DMS153 treated with DMSO at 0.1 percent for 48 hours (cell line): ENCODE data around the gene TFF3.
"Not testable (repeated sequence)": the region's sequence is repeated elsewhere in the genome, so short reads cannot be mapped to it uniquely, and the experiment has no call there.

Experiments
- DNase-seq: peaks from one replicate; lab custom pipeline; 2025; ENCODE audit not compliant: unreplicated experiment; lab: John Stamatoyannopoulos, UW

Gene TFF3

DNA sequence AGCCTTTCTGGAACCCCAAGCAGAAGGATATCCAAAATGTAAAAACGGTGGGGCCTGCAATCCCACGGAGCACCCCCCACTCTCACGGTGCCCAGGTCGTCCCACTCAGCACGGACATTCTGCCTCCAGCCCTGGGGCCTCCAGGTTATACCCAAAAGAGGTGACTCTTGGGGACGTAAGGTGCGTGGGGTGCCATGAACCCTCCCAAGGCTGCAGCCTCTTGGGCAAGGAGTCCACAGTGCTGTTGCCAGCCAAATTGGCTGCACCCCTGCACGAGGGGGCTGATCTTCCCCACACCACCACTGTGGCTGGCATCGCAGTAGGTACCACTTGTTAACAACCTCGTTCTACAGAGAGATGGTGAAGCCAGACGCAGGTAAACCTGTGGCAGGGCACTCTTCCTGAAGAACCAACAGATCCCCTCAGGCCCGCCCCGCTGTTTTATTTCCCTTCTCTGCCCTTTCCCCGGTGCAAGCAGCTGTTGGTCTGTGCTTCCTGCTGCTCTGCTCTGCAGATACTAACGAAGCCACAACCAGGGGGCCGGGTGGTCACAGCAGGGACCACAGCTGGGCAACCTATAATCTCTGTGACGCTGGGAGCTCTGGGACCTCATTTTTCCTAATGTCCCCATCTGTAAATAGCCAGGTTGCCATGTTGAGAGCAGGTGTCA lies 8.7 kb downstream of the TFF3 start:
- no peak for DNase-seq

DNA sequence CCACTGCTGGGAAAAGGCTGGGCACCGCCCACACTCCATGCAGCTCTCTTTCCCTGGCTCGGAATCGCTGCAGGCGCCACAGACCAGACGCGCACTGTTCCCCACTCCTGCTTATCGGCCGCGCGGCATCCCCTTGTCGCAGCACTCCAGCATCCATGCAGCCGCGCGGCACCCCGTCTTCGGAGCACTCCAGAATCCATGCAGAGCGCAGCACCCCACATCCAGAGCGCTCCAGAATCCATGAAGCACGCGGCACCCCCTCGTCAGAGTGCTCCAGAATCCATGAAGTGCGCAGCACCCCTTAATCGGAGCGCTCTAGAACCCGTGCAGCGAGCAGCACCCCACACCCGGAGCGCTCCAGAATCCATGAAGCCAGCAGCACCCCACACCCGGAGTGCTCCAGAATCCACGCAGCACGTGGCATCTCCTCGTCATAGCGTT lies 9.5 kb downstream of the TFF3 start:
- DNase-seq: no peak

DNA sequence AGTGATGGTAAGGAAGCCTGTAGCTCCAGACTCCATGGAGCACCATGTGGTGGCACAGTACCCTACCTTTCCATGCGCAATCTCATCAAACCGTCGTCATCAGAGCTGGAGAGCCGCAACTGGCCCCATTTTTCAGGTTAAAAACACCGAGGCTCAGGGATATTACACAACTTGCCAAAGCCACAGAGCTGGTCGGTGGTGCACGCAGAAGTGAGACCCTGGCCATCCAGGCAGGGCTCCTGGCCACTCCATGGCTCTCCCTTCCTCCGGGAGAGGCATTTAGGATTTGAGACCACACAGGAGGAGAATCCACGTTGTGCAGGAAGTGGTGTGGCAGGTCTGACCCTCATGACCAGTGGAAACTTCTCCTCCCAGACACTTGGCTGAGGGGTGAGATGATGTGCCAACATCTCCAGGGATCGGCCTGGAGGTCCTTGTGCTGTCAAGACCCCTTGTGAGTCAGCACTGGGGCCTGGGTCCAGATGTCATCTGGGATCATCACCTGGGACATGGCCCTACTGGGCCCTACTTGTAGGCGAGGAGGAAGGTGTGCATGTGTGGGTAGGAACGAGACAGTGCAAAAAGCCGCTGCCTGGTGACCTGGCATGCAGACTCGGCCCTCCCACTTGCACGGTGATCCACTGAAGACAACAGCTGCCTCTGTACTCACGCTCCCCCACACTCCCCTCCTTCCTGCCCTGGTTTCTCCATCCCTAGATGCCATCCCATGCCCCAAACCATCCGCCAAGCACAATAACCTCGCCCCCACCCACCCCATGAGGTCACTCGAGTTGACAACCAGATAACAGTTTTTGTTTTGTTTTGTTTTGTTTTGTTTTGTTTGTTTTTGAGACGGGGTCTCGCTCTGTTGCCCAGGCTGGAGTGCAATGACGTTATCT lies 10.4 kb downstream of the TFF3 start:
- no peak for DNase-seq

DNA sequence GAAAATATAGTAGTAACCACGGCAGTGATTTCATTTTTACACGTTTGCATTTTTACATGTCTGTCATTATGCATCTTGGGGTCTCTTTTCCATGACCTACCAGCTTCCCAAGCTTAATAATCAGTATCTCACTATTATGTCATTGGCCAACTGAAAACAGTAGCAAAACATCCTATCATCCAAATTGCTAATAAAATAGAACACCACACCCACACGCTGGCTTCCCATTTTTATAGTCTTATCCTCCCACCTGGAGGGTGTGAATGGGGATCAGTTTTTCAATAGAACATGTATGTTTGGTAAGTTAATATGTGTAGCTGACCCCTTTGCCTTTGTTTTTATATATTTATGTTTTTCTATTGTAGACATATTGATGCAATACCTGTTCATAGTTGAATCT lies 11.8 kb downstream of the TFF3 start:
- no peak for DNase-seq

DNA sequence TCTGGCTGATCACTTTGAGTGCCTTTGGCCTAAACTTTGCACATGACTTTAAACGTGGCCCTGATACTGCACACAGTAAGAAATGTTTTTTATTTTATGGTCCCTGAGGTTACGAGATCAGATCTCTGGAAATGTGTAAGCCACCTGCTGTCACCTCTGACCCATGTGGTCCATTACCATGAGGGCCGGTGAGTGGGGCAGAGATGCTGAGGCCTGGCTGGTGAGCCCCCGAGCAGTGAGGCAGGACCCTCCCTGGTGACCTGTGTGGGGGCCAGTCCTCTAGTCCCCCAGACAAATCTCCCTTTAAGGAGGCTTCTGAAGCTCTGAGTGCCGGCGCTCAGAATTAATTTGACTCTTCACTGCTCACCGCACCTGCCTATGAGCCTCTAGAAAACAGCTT lies 12.4 kb downstream of the TFF3 start:
- no peak for DNase-seq

DNA sequence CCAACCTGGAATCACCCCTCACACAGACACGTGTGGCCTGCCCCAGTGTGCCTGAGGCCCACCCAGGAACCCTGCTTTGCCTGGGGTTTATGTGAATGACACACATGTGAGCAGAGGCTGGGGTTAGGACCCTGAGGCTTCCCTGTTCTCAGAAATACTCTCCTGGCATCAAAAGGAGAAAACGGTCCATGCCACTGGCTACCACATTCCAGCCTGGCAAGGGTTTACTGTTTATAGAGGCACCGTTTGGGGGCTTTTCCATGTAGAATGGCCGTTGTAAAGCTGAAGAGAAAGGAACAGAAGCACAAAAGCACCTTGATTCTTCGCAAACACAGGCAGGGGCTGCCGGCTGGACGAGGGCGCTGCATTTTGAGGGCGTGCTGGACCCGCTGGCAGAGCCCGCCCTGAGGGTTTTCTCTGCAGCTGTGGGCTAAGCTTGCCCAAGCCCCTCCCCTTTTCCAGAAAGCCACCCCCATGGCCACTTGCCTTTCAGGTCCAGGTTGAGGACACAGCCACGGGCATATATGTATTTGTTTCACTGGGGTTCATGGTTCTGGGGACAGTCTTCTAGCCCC lies 13.0 kb downstream of the TFF3 start:
- DNase-seq: no peak

DNA sequence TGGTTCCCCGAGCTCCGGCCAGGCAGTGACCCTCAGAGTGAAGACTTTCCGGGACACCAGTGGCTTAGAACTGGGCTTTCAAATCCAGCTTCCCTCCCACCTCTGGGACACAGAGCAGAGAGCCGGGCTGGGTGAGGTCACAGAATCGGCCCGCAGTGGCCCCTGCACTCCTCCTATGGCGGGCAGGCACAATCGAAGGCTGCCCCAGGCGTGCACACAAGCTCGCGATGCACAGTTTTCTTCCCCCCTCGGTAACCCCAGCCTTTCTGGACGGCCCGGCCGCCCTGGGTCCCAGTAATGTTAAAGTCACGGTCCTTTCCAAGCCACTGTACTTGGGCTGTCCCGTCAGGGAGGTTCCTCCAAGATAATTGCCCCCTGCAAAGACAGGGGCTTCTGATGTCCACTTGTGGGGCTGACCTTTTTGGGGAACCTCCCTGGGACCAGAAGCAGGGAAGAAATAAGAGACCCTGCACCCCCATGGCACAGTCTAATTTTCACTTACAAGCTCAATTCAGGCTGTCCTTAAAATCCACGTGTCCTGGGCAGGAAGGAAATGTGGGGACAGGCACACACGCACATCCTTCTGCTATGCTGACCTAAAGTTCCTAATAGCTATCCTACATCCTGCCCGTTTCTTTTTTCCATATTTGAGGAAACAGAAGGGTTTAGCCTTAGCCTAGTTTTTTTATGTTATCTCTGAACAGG lies 13.7 kb downstream of the TFF3 start:
- DNase-seq: no peak

DNA sequence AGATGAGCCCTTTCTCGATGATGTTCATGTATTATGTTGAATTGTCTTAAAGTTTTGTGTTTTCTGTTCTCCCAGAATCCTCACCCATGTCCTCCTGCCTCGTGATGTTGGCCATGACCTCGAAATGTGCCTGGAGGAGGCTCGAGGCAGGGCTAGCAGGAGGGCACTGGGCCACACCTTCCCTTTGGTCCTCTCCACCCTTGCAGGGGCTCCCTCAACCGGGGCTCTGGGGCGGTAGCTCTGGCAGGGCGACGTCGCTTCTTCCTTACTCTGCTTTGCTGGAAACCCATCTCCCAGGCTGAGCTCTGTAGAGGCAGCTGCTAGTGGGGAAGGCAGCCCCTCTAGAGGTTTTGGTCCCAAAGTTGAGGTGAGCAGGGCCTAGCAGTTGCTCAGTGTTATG lies 14.3 kb downstream of the TFF3 start:
- no peak for DNase-seq

DNA sequence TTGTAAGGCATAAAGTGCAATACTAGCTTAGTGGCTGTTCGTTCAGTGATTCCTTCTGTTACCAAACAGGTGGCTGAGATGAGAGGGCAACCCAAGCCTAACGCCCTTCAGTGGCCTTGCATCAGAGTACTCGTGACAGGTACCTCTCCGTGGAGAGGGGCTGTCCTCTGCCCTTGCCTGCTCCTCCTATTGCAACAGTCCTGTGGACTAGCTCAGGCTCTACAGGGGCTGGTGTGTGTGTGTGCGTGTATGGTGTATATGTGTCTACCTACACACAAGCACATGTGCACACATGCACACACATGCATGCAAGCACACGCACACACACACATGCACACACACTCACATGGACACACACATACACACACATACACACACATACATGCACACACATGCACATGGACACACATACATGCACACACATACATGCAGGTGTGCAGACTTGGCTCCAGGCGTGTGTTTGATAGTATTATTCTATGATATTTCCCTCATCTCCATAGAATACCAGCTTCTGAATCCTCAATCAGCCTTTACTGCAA lies 15.1 kb downstream of the TFF3 start:
- no peak for DNase-seq

DNA sequence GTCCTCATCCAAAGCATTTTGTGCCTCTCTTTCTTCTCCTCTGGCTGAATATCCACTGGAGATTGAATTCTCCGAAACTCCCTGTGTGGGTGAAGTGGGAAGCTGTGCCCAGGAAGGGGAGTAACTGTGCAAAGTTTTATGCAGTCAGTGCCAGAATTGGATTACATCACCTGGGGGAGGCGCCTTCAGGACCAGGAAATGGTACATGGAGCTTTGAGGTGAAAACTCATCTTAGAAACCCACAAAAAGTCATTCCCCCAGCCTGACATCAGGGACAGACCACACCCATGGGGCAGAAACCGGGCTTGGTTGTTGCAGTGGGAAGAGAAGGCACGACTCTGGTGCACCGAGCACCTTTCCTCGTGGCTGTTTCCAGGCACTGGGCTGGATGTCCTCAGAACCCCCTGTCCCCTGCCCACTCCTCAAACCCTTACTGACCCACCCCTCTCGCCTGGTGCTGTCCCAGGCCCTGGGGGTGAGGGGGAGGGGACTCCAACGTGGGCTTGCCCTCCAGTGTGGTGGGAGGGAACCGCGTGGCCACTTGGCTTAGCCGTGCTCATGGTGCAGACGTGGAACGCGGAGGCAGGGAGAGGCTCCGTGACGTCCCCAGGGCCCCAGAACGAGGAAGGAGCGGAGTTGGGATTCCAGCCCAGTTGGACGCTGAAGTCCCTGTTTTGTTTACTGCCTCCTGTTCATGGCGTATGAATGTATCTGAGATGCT lies 15.7 kb downstream of the TFF3 start:
- DNase-seq: no peak

DNA sequence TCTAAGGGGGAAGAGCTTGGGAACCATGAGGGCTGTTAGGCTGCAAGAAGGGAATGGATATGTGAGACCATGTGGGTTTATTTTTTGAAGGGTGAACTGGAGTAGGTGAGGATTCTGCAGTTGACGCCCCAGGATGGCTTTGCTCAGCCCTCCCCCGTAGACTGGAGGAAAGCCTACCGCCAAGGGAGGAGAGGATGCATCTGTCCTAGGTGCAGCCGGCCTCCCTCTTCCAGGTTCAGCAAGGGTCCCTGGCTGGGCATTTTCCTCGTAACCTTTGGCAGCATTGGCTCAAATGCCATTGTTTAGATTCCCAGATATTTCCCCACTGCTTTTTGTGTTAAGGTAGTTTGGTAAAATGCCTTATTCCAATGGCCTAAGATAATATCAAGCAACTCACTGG lies 16.6 kb downstream of the TFF3 start:
- no peak for DNase-seq

DNA sequence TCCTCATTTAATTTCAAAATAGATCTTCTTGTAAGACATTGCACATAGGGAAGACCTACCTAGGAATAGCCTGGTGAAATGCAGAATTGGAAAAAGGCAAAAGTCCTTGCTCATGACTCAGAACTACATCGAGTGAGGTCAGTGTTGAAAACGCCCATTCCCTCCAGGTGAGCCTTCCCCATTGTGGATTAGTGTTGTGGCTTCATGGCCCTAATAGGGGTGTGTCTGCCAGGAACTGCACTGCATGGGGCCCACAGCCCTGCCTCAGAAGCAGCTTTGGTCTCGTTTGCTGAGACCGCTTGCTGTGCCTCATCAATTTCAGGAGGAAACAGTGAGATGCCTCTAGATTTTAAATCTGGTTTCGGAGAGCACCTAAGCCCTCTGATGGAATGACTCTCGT lies 17.0 kb downstream of the TFF3 start:
- no peak for DNase-seq

DNA sequence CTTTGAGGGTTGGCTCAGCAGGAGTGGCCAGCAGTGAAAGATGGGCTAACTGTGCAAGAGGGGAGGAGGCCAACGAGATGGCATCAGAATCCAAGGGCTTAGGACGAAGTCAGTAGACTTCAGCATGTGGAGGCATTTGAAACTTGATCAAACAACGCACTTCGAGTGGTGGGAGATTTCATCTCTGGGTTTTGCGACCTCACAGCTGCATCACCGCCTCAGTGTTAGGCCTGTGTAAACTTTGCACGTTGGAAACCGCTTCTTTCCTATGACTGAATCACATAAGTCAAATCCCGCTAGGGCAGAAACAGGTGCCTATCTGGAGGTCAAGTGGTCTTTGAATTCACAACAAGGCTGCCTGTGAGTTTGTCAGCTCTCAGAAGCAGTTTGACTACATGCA lies 17.8 kb downstream of the TFF3 start:
- no peak for DNase-seq

DNA sequence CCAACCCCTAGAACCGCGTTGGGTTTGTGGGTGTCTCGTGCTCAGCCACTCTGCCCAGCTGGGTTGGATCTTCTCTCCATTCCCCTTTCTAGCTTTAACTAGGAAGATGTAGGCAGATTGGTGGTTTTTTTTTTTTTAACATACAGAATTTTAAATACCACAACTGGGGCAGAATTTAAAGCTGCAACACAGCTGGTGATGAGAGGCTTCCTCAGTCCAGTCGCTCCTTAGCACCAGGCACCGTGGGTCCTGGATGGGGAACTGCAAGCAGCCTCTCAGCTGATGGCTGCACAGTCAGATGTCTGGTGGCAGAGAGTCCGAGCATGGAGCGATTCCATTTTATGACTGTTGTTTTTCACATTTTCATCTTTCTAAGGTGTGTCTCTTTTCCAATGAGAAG lies 18.7 kb downstream of the TFF3 start:
- DNase-seq: no peak

DNA sequence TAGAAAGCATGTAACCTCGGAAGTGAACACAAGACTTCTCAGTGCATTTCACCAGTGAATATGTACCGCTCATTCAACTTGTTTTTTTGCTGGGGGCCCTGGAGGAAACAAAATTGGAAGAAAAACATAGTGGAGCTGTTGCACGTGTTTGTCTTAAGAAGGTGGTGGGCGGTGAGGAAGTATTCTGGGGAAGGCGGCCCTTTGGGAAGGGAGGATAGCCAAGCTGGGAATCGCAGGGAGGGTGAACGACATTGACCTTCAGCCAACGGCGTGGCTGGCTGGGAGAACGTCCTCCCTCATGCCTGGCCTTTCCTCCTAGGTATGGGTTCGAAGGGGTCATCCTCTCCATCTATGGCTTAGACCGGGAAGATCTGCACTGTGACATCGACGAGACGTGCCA lies 19.4 kb downstream of the TFF3 start:
- no peak for DNase-seq

DNA sequence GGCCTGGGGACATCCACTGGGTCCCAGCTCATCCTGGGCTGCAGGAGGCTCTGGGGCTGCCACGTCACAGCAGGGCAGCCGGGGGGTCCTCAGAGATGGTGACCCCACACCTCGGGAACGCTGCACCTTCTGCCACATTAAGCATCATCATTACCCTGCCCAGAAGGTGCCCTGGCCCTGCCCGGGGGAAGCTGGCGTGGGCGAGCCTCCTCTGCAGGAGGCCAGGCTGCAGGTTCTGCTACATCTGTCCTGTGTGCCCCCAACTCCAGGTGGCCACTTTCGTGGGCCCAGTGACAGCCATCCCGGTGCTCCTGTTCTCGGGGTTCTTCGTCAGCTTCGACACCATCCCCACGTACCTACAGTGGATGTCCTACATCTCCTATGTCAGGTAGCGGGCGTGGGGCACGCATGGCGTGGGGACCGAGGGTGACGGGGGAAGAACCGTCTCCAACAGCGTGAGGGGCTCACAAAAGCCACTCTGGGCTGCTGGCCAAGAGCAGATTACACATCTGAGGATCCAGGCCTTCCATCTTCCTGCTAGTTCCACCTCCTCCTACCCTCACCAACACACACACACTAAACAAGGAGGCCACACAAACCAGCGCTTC lies 20.8 kb downstream of the TFF3 start:
- DNase-seq: no peak

DNA sequence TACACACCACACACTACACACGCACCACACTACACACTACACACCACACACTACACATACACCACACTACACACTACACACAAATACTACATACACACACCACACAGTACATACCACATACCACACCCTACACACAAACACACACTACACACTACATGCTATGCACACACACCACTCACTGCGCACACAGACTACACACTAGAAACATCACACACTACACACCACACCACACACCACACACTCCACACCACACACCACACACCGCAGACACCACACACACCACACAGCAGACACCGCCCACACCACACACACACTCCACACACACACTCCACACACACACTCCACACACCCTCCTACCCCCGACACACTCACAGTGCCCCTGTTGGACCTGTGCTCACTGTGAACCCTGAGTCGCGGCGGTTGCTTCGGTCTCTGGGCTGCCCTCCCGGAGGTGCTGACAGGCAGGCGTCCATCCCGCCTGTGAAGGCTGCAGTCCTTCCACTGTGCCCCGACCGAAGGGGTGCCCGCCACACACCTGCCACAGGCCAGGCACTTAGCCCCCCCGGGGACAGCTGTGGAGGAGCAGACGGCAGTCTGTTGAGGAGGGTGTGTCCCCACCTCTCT lies 21.4 kb downstream of the TFF3 start:
- no peak for DNase-seq

DNA sequence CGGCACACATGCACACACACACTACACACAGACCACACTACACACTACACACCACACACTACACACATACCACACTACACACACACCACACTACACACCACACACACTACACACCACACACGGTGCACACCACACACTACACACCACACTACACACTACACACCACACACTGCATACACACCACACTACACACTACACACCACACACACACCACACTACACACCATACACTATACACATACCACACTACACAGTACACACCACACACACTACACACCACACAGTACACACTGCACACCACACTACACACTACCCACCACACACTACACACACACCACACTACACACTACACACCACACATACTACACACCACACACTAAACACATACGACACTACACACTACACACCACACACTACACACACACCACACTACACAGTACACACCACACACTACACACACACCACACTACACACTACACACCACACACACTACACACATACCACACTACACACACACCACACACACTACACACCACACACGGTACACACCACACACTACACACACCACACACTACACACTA lies 22.6 kb downstream of the TFF3 start:
- not testable (repeated sequence) for DNase-seq

DNA sequence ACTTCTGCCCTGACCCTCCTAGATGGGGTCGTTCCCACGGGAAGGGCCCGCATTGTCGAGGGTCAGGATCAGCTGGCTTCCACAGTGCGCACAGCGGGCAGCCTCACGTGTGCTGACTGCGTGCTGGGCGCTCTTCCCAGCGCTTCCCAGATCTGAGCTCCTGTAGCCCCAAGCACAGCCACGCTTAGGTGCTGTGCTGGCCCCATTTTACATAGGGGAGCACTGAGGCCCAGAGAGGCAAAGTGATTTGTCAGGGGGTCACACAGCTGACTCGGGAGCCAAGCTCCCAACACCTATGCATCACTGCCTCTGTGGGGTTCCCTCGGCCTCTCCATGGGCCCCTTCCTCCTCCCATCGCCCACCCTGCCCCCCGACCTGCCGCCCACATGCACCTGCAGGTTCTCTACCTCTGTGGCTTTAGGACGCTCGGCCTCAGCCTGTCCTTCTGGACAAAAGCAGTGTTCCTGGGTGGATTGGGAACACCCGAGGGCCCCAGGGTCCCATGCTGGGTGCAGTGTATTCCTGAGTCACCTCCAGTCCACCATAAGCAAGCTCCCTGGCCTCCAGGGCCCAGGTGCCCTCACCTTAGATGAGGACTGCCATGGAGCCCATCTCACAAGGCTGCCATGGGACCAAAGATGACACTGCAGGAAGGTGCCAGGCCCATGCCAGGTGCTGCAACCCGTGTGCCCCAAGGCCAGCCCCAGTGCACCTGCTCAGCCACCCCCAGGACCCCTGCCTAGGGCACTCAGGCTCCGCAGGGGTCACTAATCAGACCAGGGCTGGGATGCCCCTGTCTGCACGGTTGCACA lies 23.3 kb downstream of the TFF3 start:
- no peak for DNase-seq
